SU-DHL-6 (cell line): ENCODE results near the gene KCTD14.

Experiments
- H2AFZ ChIP-seq: fragments of 200-600 bp; sonication (generic); 2 replicates; pipeline ENCODE4 v1.6.1; 2014; ENCODE audit warnings: low read depth, mild to moderate bottlenecking, moderate library complexity, mixed read lengths, antibody characterized with exemption, low read length; ENCODE audit not compliant: severe bottlenecking
- H3F3A ChIP-seq: fragments of 200-600 bp; shearing (Covaris generic); 2 replicates; pipeline ENCODE4 v1.6.0; 2016; ENCODE audit warnings: antibody characterized with exemption, mild to moderate bottlenecking; ENCODE audit not compliant: insufficient read depth
- H3K27ac ChIP-seq: fragments of 200-600 bp; sonication (generic); 2 replicates; pipeline ENCODE4 v1.5.1; 2016; ENCODE audit warnings: low read depth, mild to moderate bottlenecking, low read length, moderate library complexity, mixed read lengths
- H3K27me3 ChIP-seq: fragments of 200-600 bp; sonication (generic), shearing (Covaris generic); 2 replicates; pipeline ENCODE4 v1.6.0; 2014; ENCODE audit warnings: mild to moderate bottlenecking, low read length
- H3K36me3 ChIP-seq: fragments of 200-600 bp; sonication (generic); 2 replicates; pipeline ENCODE4 v1.6.1; 2014; ENCODE audit warnings: mild to moderate bottlenecking, low read length, mixed read lengths
- H3K4me2 ChIP-seq: fragments of 300-600, 200-600 bp; shearing (Covaris generic), sonication (generic); 2 replicates; pipeline ENCODE4 v1.6.0; 2014; ENCODE audit warnings: low read length, low read depth, mild to moderate bottlenecking; ENCODE audit not compliant: poor library complexity, severe bottlenecking
- H3K4me3 ChIP-seq: fragments of 200-600 bp; sonication (generic); 2 replicates; pipeline ENCODE4 v1.5.1; 2014; ENCODE audit warnings: antibody characterized with exemption, low read length, mild to moderate bottlenecking, mixed read lengths; ENCODE audit not compliant: insufficient read depth, poor library complexity, severe bottlenecking
- H3K79me2 ChIP-seq: fragments of 200-600 bp; sonication (generic); 2 replicates; pipeline ENCODE4 v1.6.1; 2014; ENCODE audit warnings: mild to moderate bottlenecking, low read length, moderate library complexity; ENCODE audit not compliant: insufficient read depth
- H3K9ac ChIP-seq: fragments of 200-600 bp; sonication (generic); 2 replicates; pipeline ENCODE4 v1.7.0; 2014; ENCODE audit warnings: mild to moderate bottlenecking, low read length
- H3K9me2 ChIP-seq: fragments of 200-600 bp; sonication (generic); replicated peaks from 2 replicates; pipeline ENCODE4 v1.6.1; 2014; ENCODE audit warnings: low read length; ENCODE audit not compliant: insufficient read depth
- H3K9me3 ChIP-seq: fragments of 200-600 bp; sonication (generic); 2 replicates; pipeline ENCODE4 v1.6.1; 2014; ENCODE audit warnings: low read length, mixed read lengths; ENCODE audit not compliant: insufficient read depth
- H4K20me1 ChIP-seq: fragments of 200-600 bp; sonication (generic); 2 replicates; pipeline ENCODE4 v1.6.1; 2014; ENCODE audit warnings: low read depth, mild to moderate bottlenecking, antibody characterized with exemption, low read length, moderate library complexity, mixed read lengths
- EZH2phosphoT487 ChIP-seq: fragments of 200-600 bp; sonication (generic), shearing (Covaris generic); conservative IDR thresholded peaks from 2 replicates; pipeline ENCODE4 v1.6.1; 2018; ENCODE audit warnings: mild to moderate bottlenecking, antibody characterized with exemption, low read length, moderate library complexity, mixed read lengths
- TF ChIP-seq, protein P1 (sequence below): fragments of 200-600 bp; sonication (generic); IDR thresholded peaks from one replicate; pipeline ENCODE4 v1.5.1; 2017; ENCODE audit warnings: antibody characterized with exemption, mild to moderate bottlenecking, low read length, moderate library complexity; ENCODE audit not compliant: insufficient read depth, poor library complexity, severe bottlenecking

The KCTD14 gene

DNA sequence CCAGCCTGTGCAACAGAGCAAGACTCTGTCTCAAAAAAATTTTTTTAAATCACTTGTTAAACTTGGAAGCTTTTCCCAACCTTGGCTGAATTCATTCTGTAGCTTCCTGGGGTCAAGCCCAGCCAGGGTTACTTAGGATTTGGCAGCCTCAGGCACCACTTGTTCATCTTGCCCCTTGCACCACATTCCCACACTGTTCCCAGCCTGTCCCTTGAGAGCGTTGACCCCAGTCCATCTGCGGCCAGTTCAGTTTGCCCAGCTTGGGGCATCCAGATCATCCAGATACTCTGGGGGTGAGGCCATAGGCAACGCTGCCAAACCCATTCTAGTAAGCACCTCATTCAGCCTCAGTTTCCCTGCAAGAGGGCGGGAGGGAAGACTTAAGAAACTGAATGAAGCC is 31.9 kb upstream of the KCTD14 start:
- Histone ChIP-seq H3K9me3 (no peaks in the 10 kb centered on the region), H3K4me3 (no peak overlapping the region), H3K27ac (no peak overlapping the region), H3K27me3 (no peaks in the 10 kb centered on the region), H3K9ac (no peak overlapping the region), H2AFZ (no peak overlapping the region), H3K4me2 (no peak overlapping the region), H3K9me2 (no peaks in the 10 kb centered on the region), H3K36me3 (no peaks in the 10 kb centered on the region), H3K79me2 (no peaks in the 10 kb centered on the region), H4K20me1 (no peaks in the 10 kb centered on the region), H3F3A (no peaks in the 10 kb centered on the region)
- TF ChIP-seq EZH2phosphoT487 = no peak
- TF ChIP-seq, protein P1, sequence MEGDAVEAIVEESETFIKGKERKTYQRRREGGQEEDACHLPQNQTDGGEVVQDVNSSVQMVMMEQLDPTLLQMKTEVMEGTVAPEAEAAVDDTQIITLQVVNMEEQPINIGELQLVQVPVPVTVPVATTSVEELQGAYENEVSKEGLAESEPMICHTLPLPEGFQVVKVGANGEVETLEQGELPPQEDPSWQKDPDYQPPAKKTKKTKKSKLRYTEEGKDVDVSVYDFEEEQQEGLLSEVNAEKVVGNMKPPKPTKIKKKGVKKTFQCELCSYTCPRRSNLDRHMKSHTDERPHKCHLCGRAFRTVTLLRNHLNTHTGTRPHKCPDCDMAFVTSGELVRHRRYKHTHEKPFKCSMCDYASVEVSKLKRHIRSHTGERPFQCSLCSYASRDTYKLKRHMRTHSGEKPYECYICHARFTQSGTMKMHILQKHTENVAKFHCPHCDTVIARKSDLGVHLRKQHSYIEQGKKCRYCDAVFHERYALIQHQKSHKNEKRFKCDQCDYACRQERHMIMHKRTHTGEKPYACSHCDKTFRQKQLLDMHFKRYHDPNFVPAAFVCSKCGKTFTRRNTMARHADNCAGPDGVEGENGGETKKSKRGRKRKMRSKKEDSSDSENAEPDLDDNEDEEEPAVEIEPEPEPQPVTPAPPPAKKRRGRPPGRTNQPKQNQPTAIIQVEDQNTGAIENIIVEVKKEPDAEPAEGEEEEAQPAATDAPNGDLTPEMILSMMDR = no peak

DNA sequence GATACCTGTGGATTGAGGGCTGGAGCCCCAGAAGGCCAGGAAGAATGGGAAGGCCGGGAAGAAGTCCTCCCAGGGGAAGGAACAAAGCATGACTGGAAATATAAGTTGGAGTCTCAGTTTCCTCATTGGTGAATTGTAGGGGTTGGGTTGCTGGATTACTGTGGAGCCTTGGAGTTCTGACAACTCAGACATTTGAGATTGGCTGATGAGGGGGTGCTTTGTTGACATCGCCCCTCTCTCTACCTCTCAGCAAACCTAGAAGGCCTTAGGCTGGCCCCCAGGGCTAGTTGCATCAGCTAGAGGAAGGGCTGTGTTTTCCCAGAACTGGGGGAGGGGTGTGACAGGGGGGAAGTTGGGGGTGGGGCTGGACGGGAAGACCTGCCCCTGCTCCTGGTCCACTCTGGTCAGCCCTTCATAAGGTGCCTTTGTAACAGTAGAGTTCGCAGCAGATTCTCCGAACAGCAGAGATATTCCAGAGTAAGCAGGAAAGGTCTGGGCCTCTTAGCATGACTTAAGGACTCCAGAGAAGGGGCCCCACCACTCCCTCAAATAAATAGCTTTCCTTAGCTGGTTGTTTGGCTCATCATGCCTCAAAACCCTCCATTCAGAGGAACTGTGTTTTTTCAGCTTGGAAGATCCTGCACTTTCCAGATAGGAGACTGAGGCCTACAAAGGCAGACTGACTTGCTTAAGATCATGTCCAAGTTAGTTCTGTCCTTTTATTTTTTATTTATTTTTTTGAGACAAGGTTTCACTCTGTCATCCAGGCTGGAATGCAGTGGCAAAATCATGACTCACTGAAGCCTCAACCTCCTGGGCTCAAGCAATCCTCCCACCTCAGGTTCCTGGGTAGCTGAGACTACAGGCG is 28.1 kb upstream of the KCTD14 start:
- Histone ChIP-seq H3F3A (no peaks in the 10 kb centered on the region), H3K27ac (no peak overlapping the region), H3K36me3 (no peaks in the 10 kb centered on the region), H3K79me2 (no peaks in the 10 kb centered on the region), H2AFZ (no peak overlapping the region), H3K4me2 (no peak overlapping the region), H3K9me3 (no peaks in the 10 kb centered on the region), H3K27me3 (no peaks in the 10 kb centered on the region), H3K4me3 (no peak overlapping the region), H4K20me1 (no peaks in the 10 kb centered on the region), H3K9me2 (no peaks in the 10 kb centered on the region), H3K9ac (no peak overlapping the region)
- TF ChIP-seq EZH2phosphoT487 = no peak
- TF ChIP-seq, protein P1 = no peak

DNA sequence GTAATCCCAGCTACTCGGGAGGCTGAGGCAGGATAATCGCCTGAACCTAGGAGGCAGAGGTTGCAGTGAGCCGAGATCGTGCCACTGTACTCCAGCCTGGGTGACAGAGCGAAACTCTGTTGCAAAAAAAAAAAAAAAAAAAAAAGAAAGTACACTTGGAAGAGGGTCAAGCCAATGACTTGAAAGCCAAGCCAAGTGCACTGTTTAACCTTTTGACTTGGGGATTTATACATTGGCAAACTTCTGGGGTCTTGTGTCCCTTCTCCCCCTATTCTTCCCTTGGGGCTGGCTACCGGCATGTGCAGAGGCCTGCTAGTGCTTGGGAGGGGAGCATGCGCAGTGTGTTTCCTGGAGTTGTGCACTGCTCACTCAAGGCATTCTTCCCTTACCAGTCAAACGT is 26.3 kb upstream of the KCTD14 start:
- no peaks in the 10 kb centered on the region for H4K20me1 ChIP-seq
- H3F3A ChIP-seq = no peaks in the 10 kb centered on the region
- no peaks in the 10 kb centered on the region for H3K9me3 ChIP-seq
- H3K27ac ChIP-seq = no peak overlapping the region
- H3K9ac ChIP-seq = no peak overlapping the region
- no peak overlapping the region for H3K4me2 ChIP-seq
- H2AFZ ChIP-seq = no peak overlapping the region
- H3K36me3 ChIP-seq = no peaks in the 10 kb centered on the region
- no peaks in the 10 kb centered on the region for H3K27me3 ChIP-seq
- no peaks in the 10 kb centered on the region for H3K9me2 ChIP-seq
- H3K79me2 ChIP-seq = no peaks in the 10 kb centered on the region
- TF ChIP-seq EZH2phosphoT487 = no peak
- TF ChIP-seq, protein P1 = no peak
- no peak overlapping the region for H3K4me3 ChIP-seq
